Measurements from ENCODE around the gene EXOSC5. TPM values are rescaled to one million over a fixed set of nuclear protein-coding genes. Genes with fewer than 3 reads are reported as not detected.
"Not testable (repeated sequence)": the region's sequence is repeated elsewhere in the genome, so short reads cannot be mapped to it uniquely, and the experiment has no call there.

The EXOSC5 gene
- total RNA-seq: 31.3 and 37.6 TPM in 2 replicates

DNA sequence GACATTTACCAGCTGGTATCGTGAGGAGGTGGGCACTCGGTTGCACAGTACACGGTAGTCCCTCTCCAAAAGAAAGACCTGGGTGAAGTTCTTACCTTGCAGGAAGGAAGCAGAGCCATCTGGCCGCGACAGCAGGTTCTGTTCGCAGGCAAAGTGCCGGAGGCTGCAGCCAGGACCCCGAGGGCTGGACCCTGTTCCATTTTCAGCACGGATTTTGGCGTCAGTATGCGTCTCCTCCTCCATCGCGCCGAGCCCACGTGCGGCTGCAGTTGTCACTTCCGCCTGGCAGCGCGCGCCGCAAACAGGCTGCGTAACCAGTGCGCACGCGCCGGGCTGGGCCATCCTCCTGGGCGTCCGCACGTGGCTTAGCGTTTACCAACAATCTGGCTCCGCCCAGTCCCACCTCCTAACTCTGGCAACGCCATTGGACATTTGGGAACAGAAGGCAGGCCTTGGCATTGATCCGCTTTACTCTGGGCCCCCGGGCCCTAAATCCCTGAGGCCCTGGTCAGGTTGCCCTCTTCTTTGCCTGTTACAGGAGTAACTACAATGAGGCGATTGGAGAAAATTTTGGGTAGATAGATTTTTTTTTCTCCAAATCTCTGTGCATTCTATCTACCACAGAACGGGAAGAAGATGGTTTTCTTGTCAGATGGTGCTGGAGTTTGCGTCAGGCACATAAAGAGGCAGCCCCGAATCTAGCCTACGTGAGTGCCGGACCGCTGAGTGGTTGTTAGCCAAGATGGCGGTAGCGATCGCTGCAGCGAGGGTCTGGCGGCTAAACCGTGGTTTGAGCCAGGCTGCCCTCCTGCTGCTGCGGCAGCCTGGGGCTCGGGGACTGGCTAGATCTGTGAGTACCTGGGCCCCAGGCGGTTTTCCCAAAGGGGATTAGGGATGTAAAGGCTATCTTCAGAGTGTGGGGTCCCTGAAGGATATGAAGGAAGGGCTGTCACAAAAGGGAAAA, at the start of gene EXOSC5, which contains the start of gene BCKDHA:
EXOSC5 (minus strand) TSS at position 274 of the 964 bp plus-strand sequence; CDS start at position 243, 31 bp downstream.
BCKDHA (plus strand) TSS at position 733 of the 964 bp plus-strand sequence; CDS start at position 743, 10 bp downstream.
- intact Hi-C loops (cut with micrococcal nuclease): loop anchor here (1.0 to 5.0 kb wide), 13 partner anchors 33 to 954 kb away; partner anchors contain the start of genes ACTMAP, B9D2, COQ8B and DMAC2

DNA sequence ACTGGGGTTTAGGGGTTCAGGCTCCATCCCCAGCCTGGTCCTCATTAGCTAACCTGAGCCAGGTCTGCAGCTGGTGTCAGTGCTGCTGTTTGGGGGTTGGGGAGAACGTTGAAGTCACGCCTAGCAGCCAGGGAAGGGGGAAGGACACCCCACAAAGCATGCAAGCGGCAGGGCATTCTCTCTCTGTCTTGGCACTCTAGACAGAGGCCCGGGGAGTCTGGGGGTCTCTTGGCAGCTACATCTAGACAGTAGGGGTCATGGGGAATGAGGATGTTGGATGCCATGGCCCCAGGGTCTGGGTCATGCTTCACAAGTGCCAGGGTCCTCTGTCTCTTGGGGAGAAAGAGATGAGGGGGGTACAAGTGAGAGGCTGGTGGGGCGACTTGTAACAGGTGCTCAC, 48.4 kb upstream of the EXOSC5 start:
- intact Hi-C loops (cut with micrococcal nuclease): no loop called here

DNA sequence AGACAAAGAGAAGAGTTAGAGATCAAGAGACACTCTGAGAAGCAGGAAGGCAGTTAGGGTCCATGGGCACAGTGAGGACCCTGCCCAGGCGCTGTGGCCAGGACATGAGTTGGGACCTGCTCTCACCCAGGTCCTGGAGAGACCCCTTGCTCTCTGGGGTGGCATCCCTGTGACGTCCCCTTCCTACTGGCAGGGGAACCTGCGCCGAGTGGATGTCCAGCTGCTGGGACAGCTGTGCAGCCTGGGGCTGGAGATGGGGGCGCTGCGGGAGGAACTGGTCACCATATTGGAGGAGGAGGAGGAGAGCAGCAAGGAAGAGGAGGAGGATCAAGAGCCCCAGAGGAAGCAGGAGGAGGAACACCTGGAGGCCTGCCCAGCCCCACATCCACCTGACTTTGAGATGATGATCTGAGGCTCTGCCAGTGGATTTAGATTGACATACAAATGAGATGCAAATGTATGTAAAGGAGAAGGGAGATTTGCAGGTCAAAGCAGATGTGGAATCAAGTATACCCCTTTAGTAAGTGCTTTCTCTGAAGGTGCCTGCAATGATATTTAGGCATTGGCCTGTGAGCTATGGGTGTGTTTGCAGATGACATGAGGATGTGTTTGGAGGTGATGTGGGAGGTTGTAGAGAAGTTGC, 46.8 kb upstream of the EXOSC5 start:
- intact Hi-C loops (cut with micrococcal nuclease): no loop called here

DNA sequence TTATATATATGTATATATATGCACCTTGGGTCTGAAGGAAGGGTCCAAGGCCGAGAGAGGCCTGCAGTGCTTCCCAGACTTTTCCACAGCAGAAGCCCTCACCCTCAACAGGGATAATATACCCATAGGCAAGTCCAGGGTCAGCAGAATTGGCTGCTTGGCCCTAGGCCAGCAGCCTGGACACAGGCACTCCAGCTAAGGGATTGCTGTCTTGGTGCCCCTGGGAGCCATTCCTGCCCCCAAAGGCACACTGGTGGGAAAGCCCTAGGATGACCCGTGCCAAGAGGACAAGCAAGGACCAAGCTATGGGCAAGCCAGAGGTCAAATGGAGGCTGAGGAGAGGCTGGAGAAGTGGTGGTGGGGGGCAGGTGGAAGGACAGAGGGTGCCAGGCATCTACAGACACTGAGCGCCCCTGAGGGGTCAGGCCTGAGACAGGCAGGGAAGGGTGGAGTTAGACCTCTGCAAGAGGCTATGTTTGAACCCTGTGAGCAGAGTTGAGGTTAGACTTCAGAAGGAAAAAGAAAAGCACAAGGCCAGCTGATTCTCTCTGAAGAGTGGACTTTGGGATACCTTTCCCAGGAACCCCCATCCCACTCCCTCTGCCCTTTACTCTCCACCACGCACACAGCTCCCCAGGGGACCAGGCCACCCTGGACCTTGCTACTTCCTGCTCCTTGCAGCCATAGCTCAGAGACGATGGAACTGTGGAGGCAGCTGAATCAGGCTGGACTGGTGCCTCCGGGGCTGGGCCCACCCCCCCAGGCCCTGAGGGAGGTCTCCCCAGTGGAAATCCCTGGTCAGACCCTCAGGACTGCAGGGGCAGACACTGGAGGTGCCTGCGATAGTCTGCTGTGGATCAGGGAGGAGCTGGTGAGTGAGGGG, 45.6 kb upstream of the EXOSC5 start, which contains the start of gene ERICH4:
ERICH4 (plus strand) TSS at position 684 of the 883 bp plus-strand sequence; CDS start at position 698, 14 bp downstream.
- intact Hi-C loops (cut with micrococcal nuclease): no loop called here

- intact Hi-C loops (cut with micrococcal nuclease): loop anchor here (2.0 kb wide), 1 partner anchor 153 kb away; no protein-coding TSS in a partner anchor
These were observed 44.3 kb upstream of the EXOSC5 start for GRCh38 chr19:41441321-41441945.

DNA sequence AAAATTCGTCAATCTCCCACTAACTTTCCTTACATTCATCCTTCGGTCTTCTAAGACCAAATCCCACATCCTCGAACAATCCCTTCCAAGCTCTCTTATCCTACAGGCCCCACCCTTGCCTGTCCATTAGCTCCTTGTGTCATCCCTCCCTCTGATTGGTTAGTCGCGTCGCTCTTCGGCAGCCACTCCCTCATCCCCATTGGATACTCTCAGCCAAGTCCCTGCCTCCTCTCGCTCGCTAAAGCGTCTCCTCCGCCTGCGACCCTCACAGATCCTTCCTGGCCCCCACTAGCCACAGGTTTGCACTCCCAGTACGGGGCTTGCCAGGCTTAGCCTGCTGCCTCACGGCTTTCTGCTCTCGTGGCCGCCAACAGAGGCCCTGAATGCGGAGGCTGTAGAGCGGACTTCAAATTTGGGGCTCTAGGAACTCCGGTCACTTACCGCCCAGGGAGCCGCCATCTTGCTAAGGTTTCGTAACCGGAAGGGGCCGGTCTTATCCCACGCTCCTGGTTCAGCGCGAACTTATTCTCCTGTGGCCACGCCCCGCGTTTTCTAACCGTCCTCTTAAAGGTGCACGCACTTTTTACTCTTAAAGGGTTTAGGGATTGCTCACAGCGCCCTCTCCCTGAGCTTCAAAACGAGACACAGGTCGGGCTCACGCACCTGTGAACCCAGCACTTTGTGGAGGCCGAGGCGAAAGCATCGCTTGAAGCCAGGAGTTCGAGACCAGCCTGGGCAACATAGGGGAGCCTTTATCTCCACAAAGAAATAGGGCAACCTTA, 42.5 kb upstream of the EXOSC5 start, which contains the start of gene DMAC2:
DMAC2 (minus strand) TSS at position 472 of the 782 bp plus-strand sequence; CDS start at position 459, 13 bp downstream.
- intact Hi-C loops (cut with micrococcal nuclease): loop anchor here (1.0 to 2.0 kb wide), 10 partner anchors 11 to 235 kb away; partner anchors contain the start of genes B9D2, BCKDHA, CEACAM21 and EXOSC5

DNA sequence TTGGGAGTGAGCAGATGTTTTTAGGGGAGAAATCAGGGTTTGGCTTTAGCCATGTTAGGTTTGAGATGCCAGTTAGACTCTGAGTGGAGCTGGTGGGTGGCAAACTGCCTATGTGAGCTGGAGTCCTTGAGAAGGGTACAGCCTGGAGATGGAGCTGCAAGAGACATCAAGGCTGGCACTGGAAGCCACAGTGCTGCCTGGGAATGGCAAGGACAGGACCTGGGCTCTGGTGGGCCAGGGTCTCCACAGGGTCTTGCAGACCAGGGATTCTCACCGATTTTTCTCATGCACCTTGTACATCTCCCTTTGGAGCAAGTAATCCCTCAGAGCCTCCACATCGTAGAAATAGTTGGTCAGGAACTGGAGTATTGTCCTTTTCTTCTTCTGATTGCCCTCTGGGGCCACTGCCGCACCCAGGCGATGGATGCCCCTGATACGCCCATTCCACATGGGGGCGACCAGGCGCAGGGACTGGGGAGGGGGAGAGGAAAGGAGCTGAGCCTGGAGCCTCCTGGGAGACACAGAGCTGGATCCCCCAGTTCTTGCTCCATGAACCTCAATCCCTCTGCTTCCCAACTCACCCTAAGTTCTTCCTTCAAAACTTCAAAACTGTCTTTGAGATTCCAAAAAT, 40.9 kb upstream of the EXOSC5 start:
- intact Hi-C loops (cut with micrococcal nuclease): no loop called here

DNA sequence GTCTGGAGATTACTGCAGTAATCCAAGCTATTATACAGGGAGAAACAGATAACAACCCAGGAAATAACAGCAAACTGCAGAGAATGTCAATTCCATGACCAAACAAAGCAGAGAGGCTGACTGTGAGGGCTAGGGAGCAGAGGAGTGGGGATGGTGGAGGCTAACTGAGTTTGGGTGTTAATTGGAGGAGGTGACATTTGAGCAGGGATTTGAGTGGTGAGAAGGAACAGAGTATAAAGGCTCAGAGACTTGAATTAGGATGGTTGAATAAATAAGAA, 39.5 kb upstream of the EXOSC5 start:
- intact Hi-C loops (cut with micrococcal nuclease): no loop called here

- intact Hi-C loops (cut with micrococcal nuclease): no loop called here
These were observed 38.9 kb upstream of the EXOSC5 start for GRCh38 chr19:41435936-41436673.

- intact Hi-C loops (cut with micrococcal nuclease): not testable (repeated sequence)
These were observed 38.2 kb upstream of the EXOSC5 start for GRCh38 chr19:41435376-41435775.

GRCh38 chr19:41434450-41434849, 37.3 kb upstream of the EXOSC5 start:
- intact Hi-C loops (cut with micrococcal nuclease): no loop called here

GRCh38 chr19:41433171-41433570, 36.0 kb upstream of the EXOSC5 start:
- intact Hi-C loops (cut with micrococcal nuclease): no loop called here

- intact Hi-C loops (cut with micrococcal nuclease): no loop called here
These were observed 34.5 kb upstream of the EXOSC5 start for GRCh38 chr19:41431426-41432386.

DNA sequence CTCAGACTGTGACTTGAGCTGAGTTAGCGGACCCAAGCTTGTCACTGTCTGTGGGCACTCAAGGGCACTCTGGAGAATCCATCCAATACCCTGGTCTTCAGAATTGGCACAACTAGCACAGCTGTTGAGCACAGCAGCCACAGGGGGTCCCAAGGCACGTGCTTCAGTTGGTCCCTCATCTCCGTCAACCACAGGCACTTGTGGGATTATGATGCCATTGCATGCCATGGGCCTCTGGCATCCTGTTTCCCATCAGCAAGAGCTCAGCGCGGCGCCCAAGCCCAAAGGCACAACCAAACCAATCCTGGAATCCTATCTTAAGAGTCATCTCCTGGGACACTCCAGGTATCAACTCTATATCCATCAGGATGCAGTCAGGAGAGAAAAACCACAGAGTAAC, 33.8 kb upstream of the EXOSC5 start:
- intact Hi-C loops (cut with micrococcal nuclease): no loop called here

DNA sequence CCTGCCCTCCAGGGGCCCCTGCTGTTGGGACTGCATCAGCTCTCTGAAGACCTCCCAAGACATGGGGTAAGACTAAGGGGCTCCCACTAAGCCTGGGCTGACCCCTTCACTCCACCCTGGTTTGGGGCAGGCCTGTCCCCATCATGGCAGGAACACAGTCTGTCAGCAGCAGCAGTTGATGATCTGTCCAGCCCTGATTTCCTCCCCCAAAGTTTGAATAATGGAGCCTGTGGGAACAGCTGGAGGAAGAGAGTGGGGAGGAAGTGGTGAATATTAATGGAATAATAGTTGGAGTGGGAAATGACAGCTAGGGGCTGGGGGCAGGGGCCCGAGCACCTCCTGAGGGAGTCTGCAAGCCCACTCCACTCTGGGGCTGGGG, 31.3 kb upstream of the EXOSC5 start:
- intact Hi-C loops (cut with micrococcal nuclease): loop anchor here (1.0 kb wide), 1 partner anchor 11 kb away; the partner anchor contains the start of gene DMAC2

- intact Hi-C loops (cut with micrococcal nuclease): loop anchor here (1.0 kb wide), 1 partner anchor 11 kb away; the partner anchor contains the start of gene DMAC2
These were observed 30.7 kb upstream of the EXOSC5 start for GRCh38 chr19:41427647-41428480.
